HEK293 (cell line): ENCODE data around the gene SETD3.

Source experiments
- CTCF ChIA-PET: fragments of 350-600 bp; formaldehyde crosslinking; extraction: SDS; loops from one replicate; lab custom pipeline; 2021; ENCODE audit warnings: antibody characterized with exemption; lab: Yijun Ruan, JAX
- POLR2A ChIA-PET: fragments of 300-600 bp; formaldehyde crosslinking; extraction: SDS; loops from one replicate; lab custom pipeline; 2020; ENCODE audit warnings: antibody characterized with exemption, inconsistent platforms; lab: Yijun Ruan, JAX
- H3K27ac ChIP-seq: fragments of 200-500 bp; sonication (Bioruptor generic); 2 replicates; pipeline ENCODE4 v1.5.1; 2014; ENCODE audit warnings: low read depth, low read length, control low read depth, inconsistent platforms; ENCODE audit errors: extremely low read depth
- H3K36me3 ChIP-seq, 2 experiments: fragments of 200-500 bp in 1 of 2; sonication (Bioruptor generic) in 1 of 2; 1 replicate in 1 of 2; 2 replicates in 1 of 2; pipeline ENCODE4 v1.5.1; 2014 to 2017; ENCODE audit warnings: inconsistent platforms in 2 of 2, low read length in 2 of 2; ENCODE audit not compliant: control insufficient read depth in 2 of 2, insufficient read depth in 1 of 2
- H3K4me1 ChIP-seq: fragments of 200-500 bp; sonication (Bioruptor generic); 2 replicates; pipeline ENCODE4 v1.5.1; 2014; ENCODE audit warnings: mild to moderate bottlenecking, low read length, inconsistent platforms; ENCODE audit not compliant: control insufficient read depth, insufficient read depth
- H3K4me3 ChIP-seq: 2 replicates; pipeline ENCODE4 v1.5.1; 2011; ENCODE audit warnings: low read depth, mild to moderate bottlenecking, control low read depth, low read length, moderate library complexity
- H3K9me3 ChIP-seq: fragments of 200-500 bp; sonication (Bioruptor generic); 2 replicates; pipeline ENCODE4 v1.5.1; 2014; ENCODE audit warnings: low read depth, low read length, inconsistent platforms; ENCODE audit not compliant: control insufficient read depth, insufficient read depth
- FEZF1 ChIP-seq: fragments of 450-650 bp; formaldehyde crosslinking; IDR thresholded peaks from 2 replicates; pipeline ENCODE4 v1.5.1; 2016; ENCODE audit warnings: missing biosample characterization, missing genetic modification characterization
- GFI1B ChIP-seq: fragments of 450-650 bp; formaldehyde crosslinking; IDR thresholded peaks from 2 replicates; pipeline ENCODE4 v1.5.1; 2016; ENCODE audit warnings: missing biosample characterization, missing genetic modification characterization
- GLIS2 ChIP-seq: fragments of 450-650 bp; formaldehyde crosslinking; IDR thresholded peaks from 2 replicates; pipeline ENCODE4 v1.5.1; 2016; ENCODE audit warnings: missing biosample characterization, missing genetic modification characterization
- KLF16 ChIP-seq: fragments of 450-650 bp; formaldehyde crosslinking; IDR thresholded peaks from 2 replicates; pipeline ENCODE4 v1.5.1; 2017; ENCODE audit warnings: missing biosample characterization, missing genetic modification characterization
- KLF9 ChIP-seq: fragments of 450-650 bp; formaldehyde crosslinking; IDR thresholded peaks from 2 replicates; pipeline ENCODE4 v1.5.1; 2016; ENCODE audit warnings: missing biosample characterization, missing genetic modification characterization, low read depth
- PRDM6 ChIP-seq: fragments of 450-650 bp; formaldehyde crosslinking; IDR thresholded peaks from 2 replicates; pipeline ENCODE4 v1.5.1; 2017; ENCODE audit warnings: missing biosample characterization, missing genetic modification characterization
- SCRT1 ChIP-seq: fragments of 450-650 bp; formaldehyde crosslinking; IDR thresholded peaks from 2 replicates; pipeline ENCODE4 v1.5.1; 2016; ENCODE audit warnings: missing biosample characterization, missing genetic modification characterization, borderline replicate concordance
- SCRT2 ChIP-seq: fragments of 450-650 bp; formaldehyde crosslinking; IDR thresholded peaks from 2 replicates; pipeline ENCODE4 v1.5.1; 2016; ENCODE audit warnings: missing biosample characterization, missing genetic modification characterization
- SP2 ChIP-seq: fragments of 450-650 bp; formaldehyde crosslinking; IDR thresholded peaks from 2 replicates; pipeline ENCODE4 v1.5.1; 2016; ENCODE audit warnings: missing biosample characterization, missing genetic modification characterization
- ZBTB49 ChIP-seq: fragments of 450-650 bp; formaldehyde crosslinking; IDR thresholded peaks from 2 replicates; pipeline ENCODE4 v1.5.1; 2016; ENCODE audit warnings: missing biosample characterization, missing genetic modification characterization, low read depth
- ZEB2 ChIP-seq: fragments of 450-650 bp; formaldehyde crosslinking; IDR thresholded peaks from 2 replicates; pipeline ENCODE4 v1.5.1; 2016; ENCODE audit warnings: missing biosample characterization, missing genetic modification characterization
- ZIC2 ChIP-seq: fragments of 450-650 bp; formaldehyde crosslinking; IDR thresholded peaks from 2 replicates; pipeline ENCODE4 v1.5.1; 2016; ENCODE audit warnings: missing biosample characterization, missing genetic modification characterization
- ZNF140 ChIP-seq: fragments of 450-650 bp; formaldehyde crosslinking; IDR thresholded peaks from 2 replicates; pipeline ENCODE4 v1.5.1; 2016; ENCODE audit warnings: missing biosample characterization, missing genetic modification characterization
- ZNF146 ChIP-seq: fragments of 450-650 bp; formaldehyde crosslinking; IDR thresholded peaks from 2 replicates; pipeline ENCODE4 v1.5.1; 2016; ENCODE audit warnings: missing biosample characterization, missing genetic modification characterization
- ZNF248 ChIP-seq: fragments of 450-650 bp; formaldehyde crosslinking; IDR thresholded peaks from 2 replicates; pipeline ENCODE4 v1.5.1; 2017; ENCODE audit warnings: missing biosample characterization, missing genetic modification characterization
- ZNF394 ChIP-seq: fragments of 450-650 bp; formaldehyde crosslinking; IDR thresholded peaks from 2 replicates; pipeline ENCODE4 v1.5.1; 2016; ENCODE audit warnings: missing biosample characterization, missing genetic modification characterization, mild to moderate bottlenecking, moderate library complexity, borderline replicate concordance
- ZNF670 ChIP-seq: fragments of 450-650 bp; formaldehyde crosslinking; IDR thresholded peaks from 2 replicates; pipeline ENCODE4 v1.5.1; 2016; ENCODE audit warnings: missing biosample characterization, missing genetic modification characterization, low read depth
- ZNF701 ChIP-seq: fragments of 450-650 bp; formaldehyde crosslinking; IDR thresholded peaks from 2 replicates; pipeline ENCODE4 v1.5.1; 2016; ENCODE audit warnings: missing biosample characterization, missing genetic modification characterization
- ZNF707 ChIP-seq: fragments of 450-650 bp; formaldehyde crosslinking; IDR thresholded peaks from 2 replicates; pipeline ENCODE4 v1.5.1; 2016; ENCODE audit warnings: missing biosample characterization, missing genetic modification characterization
- TF ChIP-seq, protein P1 (sequence below): IDR thresholded peaks from 2 replicates; pipeline ENCODE4 v1.6.1; 2011; ENCODE audit warnings: mild to moderate bottlenecking, low read depth, low read length, borderline replicate concordance
- TF ChIP-seq, protein P2 (sequence below): fragments of 450-650 bp; formaldehyde crosslinking; IDR thresholded peaks from 2 replicates; pipeline ENCODE4 v1.5.1; 2016; ENCODE audit warnings: missing biosample characterization, missing genetic modification characterization

SETD3 gene

DNA sequence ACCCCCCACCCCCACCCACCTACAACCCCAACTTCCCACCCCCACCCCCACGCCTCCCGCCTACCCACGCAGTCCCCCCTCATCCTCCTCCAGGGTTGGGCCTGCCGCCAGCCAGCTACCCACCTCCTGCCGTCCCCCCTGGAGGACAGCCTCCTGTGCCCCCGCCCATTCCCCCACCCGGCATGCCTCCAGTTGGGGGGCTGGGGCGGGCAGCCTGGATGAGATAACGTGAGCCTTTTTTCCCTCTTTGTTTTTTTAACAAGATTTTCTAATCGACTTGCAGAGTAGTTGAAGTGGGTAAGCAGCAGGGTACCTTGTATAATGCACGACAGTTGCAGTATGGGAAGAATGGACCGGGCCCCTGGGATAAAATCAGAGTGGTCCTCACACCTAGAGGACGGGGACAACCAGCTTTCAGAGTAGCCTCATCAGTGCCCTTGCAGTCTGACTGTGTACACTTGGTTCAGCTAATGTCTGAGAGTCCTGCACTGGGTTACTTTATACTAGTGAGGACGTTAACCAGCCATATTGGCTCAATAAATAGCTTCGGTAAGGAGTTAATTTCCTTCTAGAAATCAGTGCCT lies 30.0 kb upstream of the SETD3 start (continued):
- TF ChIP-seq ZBTB49 (tag by site-specific recombination): no peak
- no peak for TF ChIP-seq ZNF670 (tag by site-specific recombination)
- TF ChIP-seq ZEB2 (tag by site-specific recombination): no peak
- TF ChIP-seq ZNF248: no peak
- TF ChIP-seq FEZF1 (tag by site-specific recombination): peak; percentile 28; the same call in 1 of the 2 replicates
- peak; percentile 89 for TF ChIP-seq ZIC2 (tag by site-specific recombination)

DNA sequence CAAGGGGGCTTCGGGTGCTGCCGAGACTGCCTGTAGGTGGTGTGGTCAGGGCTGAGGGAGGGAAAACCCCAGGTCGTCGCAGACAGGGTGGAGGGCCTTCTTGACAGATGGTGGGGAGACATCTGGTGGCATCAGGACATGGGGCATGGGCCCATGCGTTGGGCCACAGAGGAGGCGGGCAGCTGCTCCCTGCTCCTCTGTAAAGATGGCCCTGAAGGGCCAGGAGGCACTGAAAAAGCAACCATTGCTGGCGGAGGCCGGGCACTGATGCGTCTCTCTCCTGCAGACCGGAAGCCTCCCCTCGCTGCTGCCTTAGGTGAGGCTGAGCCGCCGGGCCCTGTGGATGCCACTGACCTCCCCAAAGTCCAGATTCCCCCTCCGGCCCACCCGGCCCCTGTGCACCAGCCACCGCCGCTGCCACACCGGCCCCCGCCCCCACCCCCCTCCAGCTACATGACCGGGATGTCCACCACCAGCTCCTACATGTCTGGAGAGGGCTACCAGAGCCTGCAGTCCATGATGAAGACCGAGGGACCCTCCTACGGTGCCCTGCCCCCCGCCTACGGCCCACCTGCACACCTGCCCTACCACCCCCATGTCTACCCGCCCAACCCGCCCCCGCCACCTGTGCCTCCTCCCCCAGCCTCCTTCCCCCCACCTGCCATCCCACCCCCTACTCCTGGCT lies 29.4 kb upstream of the SETD3 start:
- Histone ChIP-seq H3K27ac (no peak overlapping the region), H3K36me3 (peaks cover 18 to 91% of the 10 kb centered on the region in 2 experiments), H3K4me3 (no peak overlapping the region), H3K4me1 (no peaks in the 10 kb centered on the region), H3K9me3 (no peaks in the 10 kb centered on the region)
- TF ChIP-seq SCRT1 (tag by site-specific recombination) (no peak), PRDM6 (tag by site-specific recombination) (no peak), SP2 (tag by site-specific recombination) (no peak), ZNF140 (tag by site-specific recombination) (no peak)
- ChIA-PET CTCF (no interaction called here), POLR2A (no interaction called here)

DNA sequence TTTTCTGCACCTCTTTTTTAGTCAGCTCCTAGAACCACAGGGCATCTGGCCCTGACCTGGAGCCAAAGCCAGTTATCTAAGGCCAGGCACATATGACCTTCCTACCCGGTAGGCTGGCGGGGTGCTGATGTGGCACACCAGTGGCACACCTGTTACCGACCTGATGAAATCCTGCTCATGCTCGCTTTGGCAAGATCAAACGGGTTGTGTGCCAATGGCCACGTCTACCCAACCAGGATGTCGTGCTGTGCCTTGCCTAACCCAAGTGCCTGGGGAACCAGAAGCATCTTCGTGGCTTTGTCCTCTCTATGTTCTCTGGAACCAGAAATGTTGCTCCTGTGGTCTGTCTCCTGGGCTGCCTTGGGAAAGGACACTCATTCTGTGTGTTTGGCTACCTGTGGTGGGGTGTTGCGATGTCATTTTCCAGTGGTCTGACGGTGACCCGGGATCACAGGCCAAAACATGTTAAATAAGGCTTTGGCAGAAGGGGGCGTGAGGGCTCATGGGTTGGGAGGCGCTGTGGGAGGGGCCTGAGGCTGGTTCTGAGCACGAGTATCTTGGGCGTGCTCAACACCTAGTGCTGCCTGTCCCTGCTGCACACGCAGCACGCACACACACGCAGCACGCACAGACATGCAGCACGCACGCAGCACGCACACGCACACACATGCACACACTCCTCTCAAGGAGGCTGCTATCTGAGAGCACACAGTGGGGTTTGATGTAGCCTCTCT lies 28.4 kb upstream of the SETD3 start:
- CTCF ChIA-PET: no interaction called here
- no peaks in the 10 kb centered on the region for H3K4me1 ChIP-seq
- TF ChIP-seq KLF16 (no peak), ZNF146 (tag by site-specific recombination) (no peak), ZNF701 (tag by site-specific recombination) (no peak), ZNF394 (tag by site-specific recombination) (no peak), GLIS2 (tag by site-specific recombination) (no peak), KLF9 (tag by site-specific recombination) (peak; percentile 38; the same call in 1 of the 2 replicates), SCRT2 (tag by site-specific recombination) (peak; percentile 37; the same call in 1 of the 2 replicates), GFI1B (tag by site-specific recombination) (no peak), ZNF707 (tag by site-specific recombination) (no peak)
- TF ChIP-seq, protein P1, sequence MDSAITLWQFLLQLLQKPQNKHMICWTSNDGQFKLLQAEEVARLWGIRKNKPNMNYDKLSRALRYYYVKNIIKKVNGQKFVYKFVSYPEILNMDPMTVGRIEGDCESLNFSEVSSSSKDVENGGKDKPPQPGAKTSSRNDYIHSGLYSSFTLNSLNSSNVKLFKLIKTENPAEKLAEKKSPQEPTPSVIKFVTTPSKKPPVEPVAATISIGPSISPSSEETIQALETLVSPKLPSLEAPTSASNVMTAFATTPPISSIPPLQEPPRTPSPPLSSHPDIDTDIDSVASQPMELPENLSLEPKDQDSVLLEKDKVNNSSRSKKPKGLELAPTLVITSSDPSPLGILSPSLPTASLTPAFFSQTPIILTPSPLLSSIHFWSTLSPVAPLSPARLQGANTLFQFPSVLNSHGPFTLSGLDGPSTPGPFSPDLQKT: no peak
- TF ChIP-seq, protein P2, sequence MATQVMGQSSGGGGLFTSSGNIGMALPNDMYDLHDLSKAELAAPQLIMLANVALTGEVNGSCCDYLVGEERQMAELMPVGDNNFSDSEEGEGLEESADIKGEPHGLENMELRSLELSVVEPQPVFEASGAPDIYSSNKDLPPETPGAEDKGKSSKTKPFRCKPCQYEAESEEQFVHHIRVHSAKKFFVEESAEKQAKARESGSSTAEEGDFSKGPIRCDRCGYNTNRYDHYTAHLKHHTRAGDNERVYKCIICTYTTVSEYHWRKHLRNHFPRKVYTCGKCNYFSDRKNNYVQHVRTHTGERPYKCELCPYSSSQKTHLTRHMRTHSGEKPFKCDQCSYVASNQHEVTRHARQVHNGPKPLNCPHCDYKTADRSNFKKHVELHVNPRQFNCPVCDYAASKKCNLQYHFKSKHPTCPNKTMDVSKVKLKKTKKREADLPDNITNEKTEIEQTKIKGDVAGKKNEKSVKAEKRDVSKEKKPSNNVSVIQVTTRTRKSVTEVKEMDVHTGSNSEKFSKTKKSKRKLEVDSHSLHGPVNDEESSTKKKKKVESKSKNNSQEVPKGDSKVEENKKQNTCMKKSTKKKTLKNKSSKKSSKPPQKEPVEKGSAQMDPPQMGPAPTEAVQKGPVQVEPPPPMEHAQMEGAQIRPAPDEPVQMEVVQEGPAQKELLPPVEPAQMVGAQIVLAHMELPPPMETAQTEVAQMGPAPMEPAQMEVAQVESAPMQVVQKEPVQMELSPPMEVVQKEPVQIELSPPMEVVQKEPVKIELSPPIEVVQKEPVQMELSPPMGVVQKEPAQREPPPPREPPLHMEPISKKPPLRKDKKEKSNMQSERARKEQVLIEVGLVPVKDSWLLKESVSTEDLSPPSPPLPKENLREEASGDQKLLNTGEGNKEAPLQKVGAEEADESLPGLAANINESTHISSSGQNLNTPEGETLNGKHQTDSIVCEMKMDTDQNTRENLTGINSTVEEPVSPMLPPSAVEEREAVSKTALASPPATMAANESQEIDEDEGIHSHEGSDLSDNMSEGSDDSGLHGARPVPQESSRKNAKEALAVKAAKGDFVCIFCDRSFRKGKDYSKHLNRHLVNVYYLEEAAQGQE (tag by site-specific recombination): no peak
- TF ChIP-seq, all 188 proteins: peak for 2
- no peak overlapping the region for H3K27ac ChIP-seq
- no peak overlapping the region for H3K4me3 ChIP-seq
- no peaks in the 10 kb centered on the region for H3K9me3 ChIP-seq
- peaks cover 27 to 91% of the 10 kb centered on the region in 2 experiments for H3K36me3 ChIP-seq
- POLR2A ChIA-PET: no interaction called here
